ENCODE results near the gene TRIB2.

TRIB2 gene

GRCh38 chr2:12720754-12721378 lies 4.1 kb downstream of the TRIB2 start:
- no peak for DNase-seq (ENCODE audit: low spot score)

- DNase-seq (ENCODE audit: low spot score), result no peak
Observed at GRCh38 chr2:12721566-12722446, 5.1 kb downstream of the TRIB2 start.

GRCh38 chr2:12722447-12723316 lies 5.9 kb downstream of the TRIB2 start:
- no peak for DNase-seq (ENCODE audit: low spot score)

- DNase-seq (ENCODE audit: low spot score), result no peak
Observed at GRCh38 chr2:12723736-12724463, 7.2 kb downstream of the TRIB2 start.

DNA sequence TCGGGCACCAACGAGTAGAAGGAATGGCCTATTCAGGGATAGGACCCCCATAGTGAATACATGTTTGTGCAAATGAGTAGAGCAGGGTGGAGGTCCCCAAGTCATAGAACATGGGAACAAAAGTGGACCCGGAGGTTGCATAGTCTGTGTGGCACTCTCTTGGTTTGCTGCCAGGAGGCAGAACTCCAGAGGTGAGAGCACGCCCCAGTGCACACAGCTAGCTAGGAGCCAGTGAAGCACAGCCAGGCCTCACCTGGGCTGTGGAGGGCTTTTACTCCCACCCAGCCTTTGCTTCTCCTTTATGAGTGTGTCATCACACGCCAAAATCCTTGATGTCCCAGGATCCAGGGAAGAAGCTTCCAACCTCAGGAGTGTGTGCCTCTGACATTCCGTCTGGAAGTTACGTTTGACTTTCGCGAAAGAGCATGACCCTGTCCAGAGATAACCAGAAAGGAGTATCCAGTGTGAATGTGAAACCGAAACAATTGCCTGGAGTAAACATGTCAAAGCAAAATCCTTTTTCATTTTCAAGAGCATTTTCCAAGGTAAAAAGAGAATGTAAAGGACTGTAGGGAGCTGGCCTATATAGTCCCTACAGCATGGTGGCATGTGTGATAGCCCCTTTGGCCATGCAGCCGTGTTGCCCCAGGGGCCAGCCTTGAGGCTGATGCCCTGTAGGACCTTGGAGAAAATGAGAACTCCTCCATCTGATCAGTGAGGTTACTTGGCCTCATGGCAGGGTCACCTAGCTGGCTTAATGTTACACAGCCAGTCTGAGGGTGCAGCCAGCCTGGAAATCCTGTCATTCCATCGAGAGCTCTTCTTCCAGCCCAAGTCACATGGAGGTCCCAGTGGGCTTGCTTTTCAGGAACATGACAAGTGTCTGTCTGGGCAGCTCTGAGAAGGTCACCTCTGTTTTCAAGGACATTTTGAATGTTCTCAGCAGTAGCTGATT lies 8.8 kb downstream of the TRIB2 start:
- no peak for DNase-seq (ENCODE audit: low spot score)

GRCh38 chr2:12726271-12726670 lies 9.5 kb downstream of the TRIB2 start:
- DNase-seq (ENCODE audit: low spot score), result no peak

- no peak for DNase-seq (ENCODE audit: low spot score)
Observed at GRCh38 chr2:12727065-12727464, 10.3 kb downstream of the TRIB2 start.

GRCh38 chr2:12727641-12728040 lies 10.9 kb downstream of the TRIB2 start:
- no peak for DNase-seq (ENCODE audit: low spot score)

GRCh38 chr2:12728221-12728777 lies 11.6 kb downstream of the TRIB2 start:
- DNase-seq (ENCODE audit: low spot score), result no peak

- no peak for DNase-seq (ENCODE audit: low spot score)
Observed at GRCh38 chr2:12730265-12730664, 13.5 kb downstream of the TRIB2 start.

- DNase-seq (ENCODE audit: low spot score), result no peak
Observed at GRCh38 chr2:12731701-12732280, 15.1 kb downstream of the TRIB2 start.

DNA sequence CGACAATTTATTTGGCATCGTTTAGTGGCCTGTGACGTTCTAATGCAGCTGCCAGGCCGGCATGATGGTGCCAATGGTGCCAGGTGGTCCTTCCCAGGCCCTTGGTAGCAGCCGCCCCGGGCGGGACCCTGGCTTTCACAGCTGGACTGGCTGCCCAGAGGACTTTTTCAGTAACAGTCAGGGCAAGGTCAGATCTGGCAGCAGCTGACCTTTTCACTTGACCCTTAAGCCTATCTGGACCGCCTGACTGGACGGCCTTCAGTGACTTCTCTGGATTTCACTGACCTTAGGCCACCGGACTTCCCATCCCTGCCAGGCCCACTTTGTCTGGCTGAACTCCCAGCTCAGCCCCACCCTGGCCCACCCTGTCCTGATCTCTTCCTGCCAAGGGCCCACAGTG lies 15.9 kb downstream of the TRIB2 start:
- DNase-seq (ENCODE audit: low spot score), result no peak

GRCh38 chr2:12733846-12734245 lies 17.1 kb downstream of the TRIB2 start:
- DNase-seq (ENCODE audit: low spot score), result no peak

DNA sequence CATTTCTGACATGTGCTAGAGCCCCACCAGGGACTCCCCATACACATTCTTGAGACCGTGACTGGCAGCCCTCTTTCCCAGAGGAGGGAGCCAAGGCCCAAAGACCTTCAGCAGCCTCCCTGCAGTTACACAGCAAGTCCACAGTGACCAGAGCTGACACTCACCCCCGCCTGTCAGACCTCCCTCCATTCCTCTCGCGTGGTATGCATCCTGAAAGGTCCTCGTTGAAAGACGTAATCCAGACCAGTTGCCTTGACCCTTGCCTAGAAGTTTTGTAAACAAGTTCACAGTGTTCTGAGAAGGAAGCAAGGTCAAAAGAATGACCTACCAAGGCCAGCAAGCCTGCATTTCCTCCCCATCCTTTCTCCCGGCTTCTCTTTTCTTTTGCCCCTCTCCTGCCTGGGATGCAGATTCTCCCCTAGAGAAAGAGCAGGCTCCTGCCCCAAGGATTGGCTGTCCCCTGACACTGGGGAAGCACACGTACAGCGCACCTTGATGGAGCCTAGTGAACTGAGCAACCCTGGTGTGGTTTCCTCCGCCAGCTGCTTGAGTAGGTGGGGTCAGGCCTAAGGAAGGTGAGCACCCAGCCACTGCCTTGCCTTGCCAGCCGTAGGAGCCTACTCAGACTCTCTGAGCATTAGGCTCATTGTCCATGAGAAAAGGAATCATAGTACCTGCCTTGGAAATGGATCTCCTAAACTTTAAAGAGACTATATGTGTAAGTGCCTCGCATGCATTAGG lies 18.3 kb downstream of the TRIB2 start:
- no peak for DNase-seq (ENCODE audit: low spot score)

DNA sequence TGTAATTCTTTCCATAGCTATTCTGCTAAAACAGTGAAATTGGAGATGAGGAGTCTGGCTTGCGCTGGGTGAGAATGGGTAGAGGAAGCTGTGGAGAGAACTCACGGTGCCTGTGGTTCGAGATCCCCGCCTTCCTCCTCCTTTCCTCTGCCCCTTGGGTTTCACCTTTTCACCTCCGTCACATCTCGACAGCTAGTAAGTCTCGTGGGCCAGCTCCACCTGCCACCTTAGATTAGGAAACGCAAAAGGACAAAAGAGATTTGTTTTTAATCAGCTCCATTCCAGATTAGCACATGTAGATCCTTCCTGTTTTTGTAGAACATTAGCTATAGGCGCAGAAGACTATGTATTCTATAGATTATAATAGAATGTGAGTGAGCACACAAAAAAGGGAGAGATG lies 20.6 kb downstream of the TRIB2 start:
- DNase-seq (ENCODE audit: low spot score), result no peak

- no peak for DNase-seq (ENCODE audit: low spot score)
Observed at GRCh38 chr2:12737738-12738485, 21.2 kb downstream of the TRIB2 start.

DNA sequence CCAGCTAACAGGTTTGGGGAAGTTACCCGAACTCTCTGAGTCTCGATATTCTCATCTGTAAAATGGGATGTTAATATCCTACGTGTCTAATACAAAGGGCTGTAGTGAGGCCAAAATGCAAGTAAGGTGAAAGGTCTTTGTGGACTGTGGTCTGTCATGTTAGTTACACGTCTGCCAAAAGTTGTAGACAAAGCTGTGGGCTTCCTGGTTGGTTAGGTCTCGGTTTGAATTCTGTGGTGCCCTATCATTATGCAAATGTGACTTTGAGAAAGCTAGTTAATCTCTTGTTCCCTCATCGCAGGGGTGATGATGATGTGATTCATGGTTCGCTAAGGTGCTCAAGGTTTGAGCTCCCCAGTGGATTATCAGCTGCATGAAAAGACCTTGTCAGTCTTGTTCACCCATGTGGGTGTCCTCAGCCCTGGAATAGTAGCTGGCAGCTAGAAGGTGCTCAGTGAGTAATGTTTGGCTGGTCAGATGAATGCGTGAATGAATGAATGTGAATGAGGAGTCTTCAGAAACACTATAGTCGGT lies 23.1 kb downstream of the TRIB2 start:
- DNase-seq (ENCODE audit: low spot score), result no peak

- DNase-seq (ENCODE audit: low spot score), result no peak
Observed at GRCh38 chr2:12741380-12741779, 24.6 kb downstream of the TRIB2 start.

All from D341Med (cell line).